ENCODE measurements around the gene CBLN3. TPM values are rescaled to one million over a fixed set of nuclear protein-coding genes. Genes with fewer than 3 reads are reported as not detected.

Gene CBLN3
- polyA plus RNA-seq, 3 donors: 0.07 to 1.1 TPM; not detected in 1

GRCh38 chr14:24422261-24422660 lies 7.2 kb downstream of the CBLN3 start:
- Mint-ChIP-seq H3K36me3 (no peaks in the 10 kb centered on the region), H3K4me3 (no peak overlapping the region), H3K4me1 (peaks cover 9% of the 10 kb centered on the region), H3K27ac (no peak overlapping the region), H3K27me3 (ENCODE audit: low read depth in 3 of 3) (peaks cover 10 to 26% (median 25%) of the 10 kb centered on the region in 3 donors), H3K9me3 (no peaks in the 10 kb centered on the region)
- Histone ChIP-seq H3K9ac (ENCODE audit: insufficient read depth, low read length, poor library complexity, severe bottlenecking) (no peak overlapping the region), H2AFZ (ENCODE audit: insufficient read depth, low read depth, low read length, poor library complexity, severe bottlenecking) (peak overlapping the region; percentile 20), H3K9me3 (replicated peaks in 1 of 2; ENCODE audit: control insufficient read depth in 1 of 2, insufficient read depth in 1 of 2, low read length in 2 of 2) (no peaks in the 10 kb centered on the region), H3K4me1 (ENCODE audit: control insufficient read depth in 1 of 2, insufficient read depth in 2 of 2, low read length in 2 of 2) (peaks cover 8 to 17% of the 10 kb centered on the region in 2 donors), H4K20me1 (ENCODE audit: insufficient read depth, low read length) (no peaks in the 10 kb centered on the region), H3K4me2 (replicated peaks; ENCODE audit: extremely low read depth, low read length, poor library complexity, severe bottlenecking) (no peak overlapping the region), H3K27me3 (ENCODE audit: control insufficient read depth in 2 of 2, insufficient read depth in 2 of 2, low read length in 2 of 2) (peaks cover 2 to 5% of the 10 kb centered on the region in 2 donors), H3K4me3 (replicated peaks in 1 of 3; ENCODE audit: low read depth in 2 of 3, low read length in 3 of 3) (no peak overlapping the region), H3K36me3 (replicated peaks in 1 of 2; ENCODE audit: control insufficient read depth in 1 of 2, insufficient read depth in 2 of 2, low read length in 2 of 2) (no peaks in the 10 kb centered on the region), H3K27ac (ENCODE audit: low read depth in 1 of 2, low read length in 2 of 2) (no peak overlapping the region), H3K79me2 (ENCODE audit: insufficient read depth, low read length) (no peaks in the 10 kb centered on the region)
- 2% methylated on average over 4 of the region's 4 CpGs for WGBS (ENCODE audit: insufficient coverage)
- intact Hi-C loops (cut with micrococcal nuclease): no loop called here
- DNase-seq: no peak
- no peak for TF ChIP-seq CTCF (IDR thresholded peaks at IDR 0.05)

- Histone ChIP-seq H3K9ac (ENCODE audit: insufficient read depth, low read length, poor library complexity, severe bottlenecking) (no peak overlapping the region), H3K4me3 (replicated peaks in 1 of 3; ENCODE audit: low read depth in 2 of 3, low read length in 3 of 3) (no peak overlapping the region), H3K36me3 (replicated peaks in 1 of 2; ENCODE audit: control insufficient read depth in 1 of 2, insufficient read depth in 2 of 2, low read length in 2 of 2) (no peaks in the 10 kb centered on the region), H3K27me3 (ENCODE audit: control insufficient read depth in 2 of 2, insufficient read depth in 2 of 2, low read length in 2 of 2) (peaks cover 2 to 5% of the 10 kb centered on the region in 2 donors), H3K27ac (ENCODE audit: low read depth in 1 of 2, low read length in 2 of 2) (no peak overlapping the region), H3K79me2 (ENCODE audit: insufficient read depth, low read length) (no peaks in the 10 kb centered on the region), H3K4me2 (replicated peaks; ENCODE audit: extremely low read depth, low read length, poor library complexity, severe bottlenecking) (no peak overlapping the region), H3K9me3 (replicated peaks in 1 of 2; ENCODE audit: control insufficient read depth in 1 of 2, insufficient read depth in 1 of 2, low read length in 2 of 2) (no peaks in the 10 kb centered on the region), H2AFZ (ENCODE audit: insufficient read depth, low read depth, low read length, poor library complexity, severe bottlenecking) (no peak overlapping the region), H4K20me1 (ENCODE audit: insufficient read depth, low read length) (no peaks in the 10 kb centered on the region), H3K4me1 (ENCODE audit: control insufficient read depth in 1 of 2, insufficient read depth in 2 of 2, low read length in 2 of 2) (peaks cover 8 to 11% of the 10 kb centered on the region in 2 donors)
- no peak for TF ChIP-seq CTCF (IDR thresholded peaks at IDR 0.05)
- no peaks in the 10 kb centered on the region for H3K36me3 Mint-ChIP-seq
- intact Hi-C loops (cut with micrococcal nuclease): no loop called here
- H3K4me3 Mint-ChIP-seq: no peak overlapping the region
- DNase-seq: no peak
- H3K27me3 Mint-ChIP-seq (ENCODE audit: low read depth in 3 of 3): peaks cover 11 to 25% (median 20%) of the 10 kb centered on the region in 3 donors
- H3K4me1 Mint-ChIP-seq: no peaks in the 10 kb centered on the region
- H3K27ac Mint-ChIP-seq: no peak overlapping the region
- WGBS (ENCODE audit: insufficient coverage): 58% methylated on average over 6 of the region's 6 CpGs
- H3K9me3 Mint-ChIP-seq: no peaks in the 10 kb centered on the region
Observed at GRCh38 chr14:24418492-24418873, 11.0 kb downstream of the CBLN3 start.
